ENCODE data around the gene GRIN2B.

The GRIN2B gene

GRCh38 chr12:13942826-13943225 is 38.6 kb downstream of the GRIN2B start:
- H3K9me3 ChIP-seq (ENCODE audit: control insufficient read depth, low read length) = no peaks in the 10 kb centered on the region
- H3K4me3 ChIP-seq (ENCODE audit: insufficient read depth, low read depth, low read length) = no peak overlapping the region
- WGBS, 2 experiments = 20 to 23% methylated on average over 3 of the region's 3 CpGs
- H3K27ac ChIP-seq (ENCODE audit: insufficient read depth, low read depth, low read length, poor library complexity, severe bottlenecking) = no peak overlapping the region
- no peaks in the 10 kb centered on the region for H3K27me3 ChIP-seq (ENCODE audit: control insufficient read depth, insufficient read depth, low read length, poor library complexity, severe bottlenecking)
- no peaks in the 10 kb centered on the region for H3K36me3 ChIP-seq (ENCODE audit: control insufficient read depth, insufficient read depth, low read length)
- peaks cover 16% of the 10 kb centered on the region for H3K4me1 ChIP-seq (ENCODE audit: control insufficient read depth, insufficient read depth, low read length)

- Histone ChIP-seq H3K27me3 (ENCODE audit: control insufficient read depth, insufficient read depth, low read length, poor library complexity, severe bottlenecking) (no peaks in the 10 kb centered on the region), H3K9me3 (ENCODE audit: control insufficient read depth, low read length) (no peaks in the 10 kb centered on the region)
Measured at GRCh38 chr12:13941258-13942249, 39.8 kb downstream of the GRIN2B start.

GRCh38 chr12:13940335-13940865 is 41.0 kb downstream of the GRIN2B start:
- Histone ChIP-seq H3K9me3 (ENCODE audit: control insufficient read depth, low read length) (no peaks in the 10 kb centered on the region), H3K27me3 (ENCODE audit: control insufficient read depth, insufficient read depth, low read length, poor library complexity, severe bottlenecking) (no peaks in the 10 kb centered on the region), H3K4me3 (ENCODE audit: insufficient read depth, low read depth, low read length) (no peak overlapping the region), H3K27ac (ENCODE audit: insufficient read depth, low read depth, low read length, poor library complexity, severe bottlenecking) (no peak overlapping the region), H3K4me1 (ENCODE audit: control insufficient read depth, insufficient read depth, low read length) (peaks cover 16% of the 10 kb centered on the region), H3K36me3 (ENCODE audit: control insufficient read depth, insufficient read depth, low read length) (no peaks in the 10 kb centered on the region)
- 79 to 93% methylated on average over 6 to 7 of the region's 7 CpGs for WGBS, 2 experiments

More at GRCh38 chr12:13941258-13942249, 39.8 kb downstream of the GRIN2B start:
- Histone ChIP-seq H3K4me1 (ENCODE audit: control insufficient read depth, insufficient read depth, low read length) (peaks cover 16% of the 10 kb centered on the region), H3K4me3 (ENCODE audit: insufficient read depth, low read depth, low read length) (no peak overlapping the region), H3K27ac (ENCODE audit: insufficient read depth, low read depth, low read length, poor library complexity, severe bottlenecking) (no peak overlapping the region), H3K36me3 (ENCODE audit: control insufficient read depth, insufficient read depth, low read length) (no peaks in the 10 kb centered on the region)
- 16 to 17% methylated on average over 12 of the region's 12 CpGs for WGBS, 2 experiments

GRCh38 chr12:13937735-13938134 is 43.7 kb downstream of the GRIN2B start:
- Histone ChIP-seq H3K36me3 (ENCODE audit: control insufficient read depth, insufficient read depth, low read length) (no peaks in the 10 kb centered on the region), H3K9me3 (ENCODE audit: control insufficient read depth, low read length) (no peaks in the 10 kb centered on the region), H3K4me3 (ENCODE audit: insufficient read depth, low read depth, low read length) (no peak overlapping the region), H3K4me1 (ENCODE audit: control insufficient read depth, insufficient read depth, low read length) (peaks cover 10% of the 10 kb centered on the region), H3K27ac (ENCODE audit: insufficient read depth, low read depth, low read length, poor library complexity, severe bottlenecking) (no peak overlapping the region), H3K27me3 (ENCODE audit: control insufficient read depth, insufficient read depth, low read length, poor library complexity, severe bottlenecking) (no peaks in the 10 kb centered on the region)
- WGBS, 2 experiments = 100% methylated on average over 1 to 2 of the region's 2 CpGs

- WGBS, 2 experiments = 40 to 46% methylated on average over 2 of the region's 2 CpGs
- Histone ChIP-seq H3K27ac (ENCODE audit: insufficient read depth, low read depth, low read length, poor library complexity, severe bottlenecking) (no peak overlapping the region), H3K27me3 (ENCODE audit: control insufficient read depth, insufficient read depth, low read length, poor library complexity, severe bottlenecking) (no peaks in the 10 kb centered on the region), H3K9me3 (ENCODE audit: control insufficient read depth, low read length) (no peaks in the 10 kb centered on the region), H3K36me3 (ENCODE audit: control insufficient read depth, insufficient read depth, low read length) (no peaks in the 10 kb centered on the region), H3K4me3 (ENCODE audit: insufficient read depth, low read depth, low read length) (no peak overlapping the region), H3K4me1 (ENCODE audit: control insufficient read depth, insufficient read depth, low read length) (no peaks in the 10 kb centered on the region)
Measured at GRCh38 chr12:13935169-13935568, 46.2 kb downstream of the GRIN2B start.
